Hematopoietic multipotent progenitor cell treated with erythropoietin and hydrocortisone succinate and interleukin-3 and kit ligand, for 15 days (in vitro differentiated cells): ENCODE results near the gene NUP214.
A peak's percentile ranks its signal among the peaks of the same experiment; 100 is the strongest.

Source experiments
- DNase-seq: peaks from one replicate; pipeline ENCODE4 v3.0.0-alpha.2; 2015; ENCODE audit warnings: low spot score

Gene NUP214

GRCh38 chr9:131277287-131277909, 152.0 kb downstream of the NUP214 start:
- no peak for DNase-seq

DNA sequence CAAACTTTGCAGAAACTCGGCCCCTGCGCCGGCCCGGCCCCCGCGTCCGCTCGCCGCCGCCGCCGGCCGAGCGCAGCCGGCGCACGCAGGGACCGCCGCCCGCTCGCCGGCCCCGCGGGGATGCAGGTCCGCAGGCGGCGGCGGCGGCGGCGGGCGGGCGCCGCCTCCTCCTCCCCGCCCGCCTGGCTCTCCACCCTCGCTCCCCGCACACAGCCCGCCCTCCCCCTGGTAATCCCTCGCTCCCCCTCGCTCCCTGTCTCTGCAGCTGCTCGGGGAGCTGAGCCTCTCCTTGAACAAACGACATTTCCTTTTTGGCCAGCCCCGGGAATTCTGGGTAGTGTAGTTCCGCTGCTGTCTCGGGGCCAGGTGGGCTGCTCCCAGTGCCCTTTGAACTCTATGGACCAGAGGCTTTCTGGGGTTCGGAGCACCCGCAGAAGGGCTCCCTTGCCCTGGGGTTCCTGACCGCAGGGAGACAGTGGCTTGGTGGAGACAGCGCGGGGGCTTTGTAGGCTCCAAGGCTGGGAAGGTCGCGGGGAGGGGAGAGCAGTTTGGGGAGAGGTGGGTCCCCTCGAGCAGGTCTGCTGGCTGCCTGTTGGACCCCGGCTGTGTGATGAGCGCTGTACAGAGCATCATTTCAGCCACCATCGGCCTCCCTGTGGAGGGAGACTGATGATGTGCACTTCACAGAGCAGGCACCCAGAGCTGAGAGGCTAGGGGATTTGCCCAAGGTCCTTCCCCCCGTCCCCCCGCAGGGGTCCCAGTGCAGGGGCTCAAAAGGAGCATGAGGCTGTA, 152.7 kb downstream of the NUP214 start:
- DNase-seq: peak; percentile 71

DNA sequence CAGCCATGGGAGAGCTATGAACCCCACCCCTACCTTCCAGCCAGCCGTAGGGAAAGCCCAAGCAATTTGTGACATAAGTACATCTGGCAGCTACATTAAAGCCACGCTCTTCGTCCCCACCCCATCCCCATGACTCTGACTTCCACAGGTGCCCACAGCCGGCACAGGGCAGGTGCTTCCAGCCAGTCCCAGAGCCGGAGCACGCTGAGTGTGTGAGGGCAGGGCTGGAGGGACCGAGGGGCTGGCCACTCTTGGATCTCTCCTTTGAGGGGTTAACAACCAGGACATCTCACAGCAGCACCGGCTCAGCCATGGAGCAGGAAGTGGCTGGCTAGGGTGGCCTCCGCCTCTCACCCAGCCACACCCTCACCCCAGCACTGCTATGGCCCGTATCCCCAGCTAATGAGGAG, 153.3 kb downstream of the NUP214 start:
- DNase-seq: no peak

DNA sequence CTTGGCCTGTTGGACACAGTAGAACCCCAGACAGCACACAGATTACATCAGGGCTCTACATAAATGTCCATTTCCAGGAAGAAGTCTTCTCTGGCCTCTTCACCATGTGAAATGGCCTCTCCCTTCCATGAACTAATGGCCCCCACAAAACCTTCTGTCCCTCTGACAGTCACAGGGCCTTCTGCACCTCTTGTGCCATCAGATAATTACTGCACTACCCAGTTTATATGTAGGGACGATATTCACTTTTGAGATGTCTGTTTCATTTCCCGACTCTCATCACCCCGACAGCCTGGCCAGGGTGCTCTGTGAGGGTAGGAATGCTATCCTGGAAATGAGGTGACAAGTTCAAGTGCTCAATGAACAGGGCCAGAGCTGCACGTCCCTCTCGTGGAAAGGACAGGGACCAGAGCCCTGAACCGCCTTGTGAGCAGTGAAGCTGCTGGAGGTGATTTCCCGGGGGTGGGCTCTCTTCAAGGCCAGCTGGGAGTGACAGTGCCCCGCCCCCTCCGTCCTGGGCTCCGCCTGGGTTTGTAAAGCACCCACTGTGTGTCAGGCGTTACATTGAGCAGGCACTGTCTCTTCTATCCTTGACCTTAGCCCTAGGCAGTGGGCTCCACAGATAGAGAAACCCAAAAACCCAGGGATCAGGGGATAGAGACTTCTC, 153.9 kb downstream of the NUP214 start:
- no peak for DNase-seq

DNA sequence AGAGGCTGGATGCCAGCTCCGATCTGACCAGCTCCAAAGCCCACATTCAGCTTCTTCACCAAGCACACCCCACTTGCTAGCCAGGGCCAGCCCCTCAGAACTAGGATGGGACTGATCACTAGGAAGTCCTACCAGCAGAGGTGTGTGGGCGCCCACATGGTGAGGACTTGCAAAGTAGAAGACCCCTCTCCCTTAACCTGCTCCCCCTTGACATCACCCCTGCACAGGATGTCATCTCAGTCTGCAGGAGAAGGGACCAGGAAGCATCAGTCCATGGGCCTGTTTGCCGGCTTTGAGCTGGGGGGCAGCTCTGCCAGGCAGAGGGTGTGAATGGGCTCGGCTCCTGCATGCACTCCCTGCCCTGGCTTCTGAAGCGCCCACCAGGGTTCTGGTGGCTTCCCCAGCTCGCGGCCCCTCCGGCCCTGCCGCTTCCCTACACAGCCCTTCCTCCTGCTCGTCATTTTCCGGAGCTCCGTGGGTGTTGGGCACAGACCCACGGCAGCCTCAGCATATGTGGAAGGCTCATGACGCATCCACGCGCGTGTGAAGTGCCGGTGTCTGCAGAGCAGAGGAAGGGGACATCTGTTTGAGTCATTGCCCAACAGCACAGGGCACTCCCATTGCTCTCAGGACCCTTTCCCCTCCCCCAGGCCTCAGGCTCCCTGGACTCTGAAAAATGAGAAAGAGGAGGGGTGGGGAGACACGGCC, 154.6 kb downstream of the NUP214 start:
- no peak for DNase-seq

DNA sequence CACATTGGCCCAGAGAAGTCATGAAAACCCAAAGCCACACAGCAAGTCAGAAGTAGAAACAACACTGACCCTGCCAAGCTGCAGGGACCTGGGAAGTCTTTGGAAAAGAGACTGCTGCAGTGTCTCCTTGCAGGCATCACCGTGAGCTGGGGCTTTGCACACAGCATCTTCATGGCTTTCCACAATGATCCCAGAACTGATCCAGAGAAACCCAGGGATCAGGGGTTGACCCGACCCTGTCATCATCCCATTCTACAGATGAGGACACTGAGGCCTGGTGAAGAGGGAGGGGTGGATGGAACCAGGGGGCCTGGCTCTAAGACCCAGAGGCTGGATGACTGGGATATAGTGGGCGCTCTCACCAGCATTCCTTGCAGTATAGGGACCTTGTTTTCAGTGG, 155.3 kb downstream of the NUP214 start:
- DNase-seq: no peak

DNA sequence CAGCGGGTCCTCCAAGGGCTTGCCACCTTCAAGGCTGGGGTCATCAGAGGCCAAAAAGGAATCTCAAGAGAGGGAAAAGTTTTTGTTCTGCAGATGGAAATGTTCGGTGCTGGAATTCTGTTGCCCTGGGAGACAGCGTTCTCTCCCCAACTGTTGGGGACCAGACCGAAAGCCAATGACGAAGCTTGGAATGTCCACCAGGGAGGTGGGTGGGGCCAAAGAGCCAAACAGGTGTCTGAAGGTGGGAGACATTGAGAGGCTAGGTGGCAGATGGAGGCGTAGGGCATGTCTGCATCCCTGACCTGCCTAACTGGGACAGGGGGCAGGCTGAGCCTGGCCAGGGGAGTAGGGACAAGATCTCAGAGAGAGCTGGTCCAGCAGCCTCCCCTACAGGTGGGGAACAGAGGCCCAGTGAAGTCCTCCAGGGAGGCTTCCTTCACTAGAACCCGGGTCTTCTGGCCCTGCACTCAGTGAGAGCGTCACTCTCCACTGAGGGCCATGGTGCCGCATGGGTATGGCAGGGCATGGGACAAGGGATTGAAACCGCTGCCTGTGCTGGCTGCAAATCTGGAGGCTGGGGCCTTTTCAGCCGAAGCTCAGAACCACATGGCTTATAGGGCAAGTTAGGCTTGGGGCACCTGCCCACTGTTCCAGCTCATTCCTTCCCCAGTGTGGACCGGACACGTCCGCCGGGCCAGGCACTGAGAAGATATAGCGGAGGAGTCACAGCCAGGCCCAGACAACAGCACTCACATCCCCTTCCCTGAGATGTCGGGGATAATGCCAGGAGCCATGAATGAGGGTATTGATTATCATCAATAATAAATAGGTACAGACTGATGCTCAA, 156.0 kb downstream of the NUP214 start:
- no peak for DNase-seq

DNA sequence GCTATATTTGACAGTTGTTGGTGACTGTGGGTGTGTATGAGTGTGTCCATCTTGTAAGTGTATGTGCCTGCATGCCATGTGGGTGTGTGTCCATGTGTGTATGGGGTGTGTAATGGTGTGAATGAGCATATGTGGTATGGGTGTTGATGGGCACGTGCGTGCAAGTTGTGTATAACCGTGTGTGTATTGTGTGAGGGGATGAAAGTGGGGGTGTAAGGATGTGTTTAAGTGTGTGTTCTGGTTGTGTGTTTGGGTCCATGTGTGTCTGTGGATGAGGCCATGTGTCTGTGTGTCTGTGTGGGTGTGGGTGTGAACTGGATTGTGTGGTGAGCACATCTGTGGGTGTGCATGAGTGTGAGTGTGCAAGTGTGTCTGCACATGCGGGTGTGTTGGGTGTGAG, 156.8 kb downstream of the NUP214 start:
- no peak for DNase-seq

DNA sequence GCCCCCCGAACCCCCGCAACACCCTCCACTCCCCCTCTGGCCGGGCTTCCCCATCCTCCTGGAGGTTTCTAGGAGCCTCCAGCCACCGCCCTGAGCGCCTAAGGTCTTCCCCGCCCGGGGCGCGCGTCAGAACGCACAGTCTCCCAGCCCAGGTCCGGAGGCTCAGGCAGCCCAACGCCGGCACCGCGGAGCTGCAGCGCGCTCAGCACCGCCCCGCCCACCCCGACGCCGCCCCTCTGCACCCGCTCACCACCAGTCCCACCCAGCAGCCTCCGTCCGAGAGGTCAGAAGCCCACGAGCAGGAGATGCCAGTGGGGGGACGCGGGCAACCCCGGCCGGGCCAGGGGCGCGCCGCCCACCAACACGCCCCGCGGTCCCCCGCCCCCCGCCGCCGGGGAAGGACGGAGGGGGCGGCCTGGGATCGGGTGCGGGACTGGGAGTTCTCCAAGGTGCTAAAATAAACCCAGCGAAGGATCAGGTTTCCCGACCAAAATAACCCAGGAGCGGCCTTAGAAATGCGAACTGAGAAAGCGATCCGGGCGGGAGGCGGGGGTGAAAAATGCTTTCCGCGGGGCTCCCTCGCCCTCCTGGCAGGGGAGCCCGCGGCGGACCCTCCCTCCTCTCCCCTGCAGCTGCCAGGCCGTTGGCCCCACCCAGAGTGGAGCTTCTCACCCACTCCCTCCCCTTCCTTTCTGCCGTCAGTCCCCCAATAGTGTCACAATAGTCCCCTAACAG, 157.5 kb downstream of the NUP214 start:
- DNase-seq: no peak
